ENCODE measurements around the gene ATN1.

ATN1 gene

DNA sequence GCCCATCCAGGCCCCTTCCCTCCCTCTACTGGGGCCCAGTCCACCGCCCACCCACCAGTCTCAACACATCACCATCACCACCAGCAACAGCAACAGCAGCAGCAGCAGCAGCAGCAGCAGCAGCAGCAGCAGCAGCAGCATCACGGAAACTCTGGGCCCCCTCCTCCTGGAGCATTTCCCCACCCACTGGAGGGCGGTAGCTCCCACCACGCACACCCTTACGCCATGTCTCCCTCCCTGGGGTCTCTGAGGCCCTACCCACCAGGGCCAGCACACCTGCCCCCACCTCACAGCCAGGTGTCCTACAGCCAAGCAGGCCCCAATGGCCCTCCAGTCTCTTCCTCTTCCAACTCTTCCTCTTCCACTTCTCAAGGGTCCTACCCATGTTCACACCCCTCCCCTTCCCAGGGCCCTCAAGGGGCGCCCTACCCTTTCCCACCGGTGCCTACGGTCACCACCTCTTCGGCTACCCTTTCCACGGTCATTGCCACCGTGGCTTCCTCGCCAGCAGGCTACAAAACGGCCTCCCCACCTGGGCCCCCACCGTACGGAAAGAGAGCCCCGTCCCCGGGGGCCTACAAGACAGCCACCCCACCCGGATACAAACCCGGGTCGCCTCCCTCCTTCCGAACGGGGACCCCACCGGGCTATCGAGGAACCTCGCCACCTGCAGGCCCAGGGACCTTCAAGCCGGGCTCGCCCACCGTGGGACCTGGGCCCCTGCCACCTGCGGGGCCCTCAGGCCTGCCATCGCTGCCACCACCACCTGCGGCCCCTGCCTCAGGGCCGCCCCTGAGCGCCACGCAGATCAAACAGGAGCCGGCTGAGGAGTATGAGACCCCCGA lies 9.1 kb downstream of the ATN1 start:
- no peaks in the 10 kb centered on the region for H3K27me3 ChIP-seq (replicated peaks; ENCODE audit: control insufficient read depth, insufficient read depth, low read length)
- peak; percentile 27 for TF ChIP-seq CTCF (IDR thresholded peaks at IDR 0.05; ENCODE audit: insufficient read depth, low read length, poor library complexity, severe bottlenecking)
- peak; percentile 72 for DNase-seq (ENCODE audit: extremely low read depth, insufficient read length)
- H3K36me3 ChIP-seq (ENCODE audit: control insufficient read depth, insufficient read depth, low read length) = peaks cover 14% of the 10 kb centered on the region
- H3K4me3 ChIP-seq (replicated peaks; ENCODE audit: low read depth, low read length) = peak overlapping the region; percentile 90

DNA sequence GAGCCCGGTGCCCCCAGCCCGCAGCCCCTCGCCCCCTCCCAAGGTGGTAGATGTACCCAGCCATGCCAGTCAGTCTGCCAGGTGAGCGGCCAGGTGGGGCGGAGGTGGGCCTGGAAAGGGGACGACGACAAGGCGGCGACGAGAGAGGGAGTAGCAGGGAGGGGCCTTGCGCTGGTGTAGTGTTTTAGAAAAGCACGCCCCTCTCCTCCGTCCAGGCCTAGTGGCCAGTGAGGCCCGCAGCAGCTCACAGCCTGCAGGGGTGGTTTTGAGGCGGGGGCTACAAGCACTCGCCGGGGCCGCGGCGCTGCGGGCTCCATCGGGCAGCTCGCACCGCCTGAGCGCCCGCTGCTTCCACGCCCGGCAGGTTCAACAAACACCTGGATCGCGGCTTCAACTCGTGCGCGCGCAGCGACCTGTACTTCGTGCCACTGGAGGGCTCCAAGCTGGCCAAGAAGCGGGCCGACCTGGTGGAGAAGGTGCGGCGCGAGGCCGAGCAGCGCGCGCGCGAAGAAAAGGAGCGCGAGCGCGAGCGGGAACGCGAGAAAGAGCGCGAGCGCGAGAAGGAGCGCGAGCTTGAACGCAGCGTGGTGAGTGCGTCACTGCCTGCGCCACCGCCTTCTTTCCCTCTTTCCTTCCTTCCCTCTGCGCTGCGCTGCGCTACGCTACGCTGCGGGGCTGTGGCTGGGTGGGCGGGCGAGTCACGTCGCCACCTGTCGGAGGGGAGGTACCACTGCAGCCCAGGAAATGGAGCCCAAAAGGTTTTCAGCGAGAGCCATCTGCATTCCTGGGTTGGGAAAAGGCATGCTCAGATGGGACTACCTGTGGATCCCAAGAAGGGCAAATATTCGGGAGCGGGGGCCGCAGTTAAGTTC lies 10.0 kb downstream of the ATN1 start:
- Histone ChIP-seq H3K4me3 (replicated peaks; ENCODE audit: low read depth, low read length) (peak overlapping the region; percentile 90), H3K27me3 (replicated peaks; ENCODE audit: control insufficient read depth, insufficient read depth, low read length) (no peaks in the 10 kb centered on the region), H3K36me3 (ENCODE audit: control insufficient read depth, insufficient read depth, low read length) (peaks cover 14% of the 10 kb centered on the region)
- TF ChIP-seq CTCF (IDR thresholded peaks at IDR 0.05; ENCODE audit: insufficient read depth, low read length, poor library complexity, severe bottlenecking) = peak; percentile 97
- DNase-seq (ENCODE audit: extremely low read depth, insufficient read length) = peak; percentile 96

- H3K27me3 ChIP-seq (replicated peaks; ENCODE audit: control insufficient read depth, insufficient read depth, low read length) = no peaks in the 10 kb centered on the region
- no peak for TF ChIP-seq CTCF (IDR thresholded peaks at IDR 0.05; ENCODE audit: insufficient read depth, low read length, poor library complexity, severe bottlenecking)
- DNase-seq (ENCODE audit: extremely low read depth, insufficient read length) = no peak
- peak overlapping the region; percentile 90 for H3K4me3 ChIP-seq (replicated peaks; ENCODE audit: low read depth, low read length)
- peaks cover 14% of the 10 kb centered on the region for H3K36me3 ChIP-seq (ENCODE audit: control insufficient read depth, insufficient read depth, low read length)
Measured at GRCh38 chr12:6938353-6939190, 10.8 kb downstream of the ATN1 start.

DNA sequence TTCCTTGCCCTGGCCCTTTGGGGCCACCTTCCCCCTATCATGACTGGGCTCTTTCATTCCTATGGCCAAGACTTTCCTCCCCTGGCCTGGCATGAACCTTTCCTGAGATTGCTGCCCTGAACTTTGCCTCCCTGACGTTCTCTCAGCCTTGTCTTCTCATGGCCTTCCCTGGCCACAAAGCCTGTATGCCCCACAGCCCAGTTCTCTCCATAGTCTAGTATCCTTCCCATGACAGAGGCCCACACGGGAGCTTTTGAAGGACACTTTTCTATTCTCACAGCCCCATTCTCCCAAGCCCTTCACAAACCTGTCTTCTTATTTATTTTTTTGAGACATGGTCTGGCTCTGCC lies 11.4 kb downstream of the ATN1 start:
- H3K36me3 ChIP-seq (ENCODE audit: control insufficient read depth, insufficient read depth, low read length) = peaks cover 12% of the 10 kb centered on the region
- H3K4me3 ChIP-seq (replicated peaks; ENCODE audit: low read depth, low read length) = no peak overlapping the region
- no peaks in the 10 kb centered on the region for H3K27me3 ChIP-seq (replicated peaks; ENCODE audit: control insufficient read depth, insufficient read depth, low read length)
- TF ChIP-seq CTCF (IDR thresholded peaks at IDR 0.05; ENCODE audit: insufficient read depth, low read length, poor library complexity, severe bottlenecking) = no peak
- no peak for DNase-seq (ENCODE audit: extremely low read depth, insufficient read length)

DNA sequence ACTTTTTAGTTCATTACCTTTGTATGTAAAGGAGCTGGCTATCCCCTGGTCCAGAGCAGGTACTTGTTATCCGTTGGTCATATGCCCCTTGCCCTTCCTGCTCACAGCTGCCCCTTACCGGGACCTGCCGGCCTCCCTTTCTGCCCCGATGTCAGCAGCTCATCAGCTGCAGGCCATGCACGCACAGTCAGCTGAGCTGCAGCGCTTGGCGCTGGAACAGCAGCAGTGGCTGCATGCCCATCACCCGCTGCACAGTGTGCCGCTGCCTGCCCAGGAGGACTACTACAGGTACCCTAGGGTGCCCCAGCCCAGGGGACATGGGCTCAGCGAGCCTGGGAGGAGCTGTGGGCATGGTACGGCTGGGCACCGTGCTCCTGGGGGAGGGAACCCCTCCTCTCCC lies 13.5 kb downstream of the ATN1 start:
- no peak for TF ChIP-seq CTCF (IDR thresholded peaks at IDR 0.05; ENCODE audit: insufficient read depth, low read length, poor library complexity, severe bottlenecking)
- Histone ChIP-seq H3K36me3 (ENCODE audit: control insufficient read depth, insufficient read depth, low read length) (no peaks in the 10 kb centered on the region; the same call in 1 of the 2 replicates), H3K27me3 (replicated peaks; ENCODE audit: control insufficient read depth, insufficient read depth, low read length) (no peaks in the 10 kb centered on the region), H3K4me3 (replicated peaks; ENCODE audit: low read depth, low read length) (no peak overlapping the region)
- no peak for DNase-seq (ENCODE audit: extremely low read depth, insufficient read length)
